Suppressor macrophage treated with lipopolysaccharide for 4 hours (primary cell): ENCODE data around the gene SLC40A1.

Source experiments
- DNase-seq: peaks from one replicate; pipeline ENCODE4 v3.0.0-alpha.2; 2020

SLC40A1 gene

DNA sequence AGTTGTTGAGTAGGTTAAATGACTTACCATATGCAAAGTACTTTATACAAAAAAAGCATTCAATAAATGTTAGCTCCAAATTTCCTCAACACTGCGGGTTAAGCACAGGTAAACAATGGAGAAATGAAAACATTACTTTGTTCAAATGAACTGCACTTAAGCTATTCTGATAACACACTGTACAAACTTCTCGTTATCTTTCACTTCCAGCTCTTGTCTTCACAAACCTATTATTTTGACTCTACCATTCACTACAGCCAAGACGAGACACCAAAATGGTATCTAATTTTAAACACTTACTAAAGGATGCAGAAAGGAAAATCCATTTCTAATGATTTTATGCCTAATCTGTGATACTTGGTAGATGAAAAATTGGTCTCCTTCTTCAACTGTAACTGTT, 43.8 kb downstream of the SLC40A1 start:
- DNase-seq, result no peak

DNA sequence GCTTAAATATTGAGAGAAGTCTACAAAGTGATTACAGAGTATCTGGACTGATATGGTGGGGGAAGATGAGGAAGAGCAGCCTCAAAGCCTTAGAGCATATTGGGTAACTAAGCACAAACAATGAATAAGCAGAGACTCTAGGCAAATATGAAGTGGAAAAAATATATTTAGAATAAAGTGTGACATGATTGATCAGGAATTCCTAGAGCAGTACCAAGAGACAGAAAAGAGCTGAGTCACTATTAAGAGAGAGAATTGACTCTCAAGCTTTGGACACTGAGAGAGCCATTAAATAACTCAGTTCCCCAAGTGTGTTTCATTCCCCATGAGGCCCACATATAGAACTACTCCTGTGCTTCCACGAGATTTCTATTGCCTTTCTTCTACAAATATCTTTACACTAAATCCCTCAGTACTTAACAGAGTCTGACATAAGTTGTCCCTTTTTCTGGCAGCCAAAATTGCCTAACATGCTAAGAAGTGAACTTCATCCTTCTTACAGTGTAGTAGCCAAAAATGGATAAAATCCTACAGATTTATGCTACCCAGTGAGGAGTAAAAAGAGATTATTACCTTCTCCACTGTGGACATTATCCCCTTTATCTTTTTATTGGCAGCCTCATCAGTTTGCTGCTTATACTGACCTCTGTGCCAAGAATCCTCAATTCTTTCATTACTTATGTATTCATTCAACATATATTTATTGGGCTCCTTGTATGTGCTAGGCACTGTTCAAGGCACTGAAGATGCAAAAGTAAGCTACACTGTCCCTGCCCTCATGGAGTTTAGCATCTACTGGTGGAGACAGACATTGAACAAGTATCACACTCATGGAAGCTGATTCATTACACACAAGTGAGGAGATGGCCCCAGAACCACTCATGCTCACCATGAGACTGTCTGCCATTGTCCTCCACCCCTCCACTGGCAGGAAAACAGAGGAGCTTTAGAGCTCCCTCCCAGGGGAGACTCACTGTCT, 45.4 kb downstream of the SLC40A1 start:
- DNase-seq, result no peak

DNA sequence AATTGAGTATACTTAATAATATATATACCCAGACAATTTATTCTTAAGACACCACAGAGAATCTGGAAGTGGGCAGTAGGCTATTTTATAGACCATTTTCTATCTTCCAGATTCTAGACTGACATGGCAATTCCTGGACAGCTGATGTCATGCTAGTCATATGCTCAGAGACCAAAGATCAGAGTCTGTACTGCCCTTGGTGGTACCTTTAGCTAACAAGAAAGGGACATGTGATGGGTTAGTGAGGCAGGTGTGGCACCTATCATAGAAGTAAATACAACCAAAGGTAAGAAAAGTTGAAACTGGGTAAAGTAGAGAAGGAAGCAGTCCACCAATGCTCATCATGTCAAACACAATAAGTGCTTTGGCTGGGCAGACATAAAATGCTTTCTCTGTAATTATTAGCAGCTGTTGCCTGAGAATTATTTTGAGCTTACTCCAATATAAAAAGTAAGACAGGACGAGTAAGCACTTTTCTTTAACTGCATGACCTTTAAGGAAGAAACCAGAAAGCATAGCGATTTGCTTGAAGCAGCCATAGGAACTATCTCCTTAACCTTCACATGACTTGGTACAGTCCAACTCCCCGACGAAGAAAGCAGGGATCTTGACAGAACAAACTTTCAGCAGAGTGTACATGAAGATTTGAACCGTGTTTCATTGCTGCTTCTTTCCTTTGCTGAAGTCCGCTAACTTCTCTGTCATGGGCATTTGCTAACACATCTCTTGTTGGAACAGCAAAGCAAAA, 47.1 kb downstream of the SLC40A1 start:
- DNase-seq, result no peak

DNA sequence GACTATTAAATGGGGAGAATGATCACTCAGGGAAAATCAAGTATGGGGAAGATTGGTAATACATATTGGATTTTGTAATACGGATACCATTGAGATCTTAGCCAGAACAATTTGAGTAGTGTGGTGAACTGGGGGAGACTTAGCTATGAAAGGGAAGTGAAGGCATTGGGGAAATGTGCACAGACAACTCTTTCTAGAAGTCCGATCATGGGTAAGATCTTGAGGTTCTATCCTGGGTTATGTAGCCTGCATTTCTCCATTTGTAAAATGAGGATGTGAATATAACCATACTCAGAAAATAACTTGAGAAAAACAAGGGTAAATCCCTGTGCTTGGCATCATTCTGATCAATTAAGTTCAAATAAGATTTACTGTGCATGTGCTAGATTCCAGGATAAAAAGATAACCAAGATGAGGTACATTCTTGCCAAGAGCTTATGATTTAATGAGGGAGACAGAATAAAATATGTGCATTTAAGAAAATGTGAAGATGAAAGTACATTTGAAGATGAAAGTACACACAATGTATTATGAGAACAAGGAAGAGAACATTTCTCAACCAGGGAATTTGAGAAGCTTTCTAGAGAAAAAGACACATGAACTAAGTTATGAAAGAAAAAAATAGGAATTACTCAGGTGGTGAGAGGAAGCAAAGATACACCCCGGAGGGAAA, 49.5 kb downstream of the SLC40A1 start:
- peak; percentile 46 for DNase-seq

DNA sequence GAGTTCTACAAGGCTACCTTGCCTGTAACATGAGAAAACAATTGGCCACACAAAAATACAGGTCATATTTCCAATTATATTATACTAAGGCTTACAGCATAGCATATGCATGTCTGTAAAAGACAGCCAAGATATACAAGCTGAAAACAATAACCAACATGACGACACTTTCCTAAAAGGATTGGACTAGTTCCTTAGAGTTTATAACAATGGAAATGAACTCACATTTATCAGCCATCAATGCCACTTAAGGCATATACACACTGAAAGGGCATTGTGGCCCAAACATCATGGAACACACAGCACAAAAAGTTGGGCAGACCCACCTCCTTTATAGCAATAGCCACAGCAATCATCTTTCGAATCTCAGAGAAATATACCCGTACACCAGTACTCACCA, 52.0 kb downstream of the SLC40A1 start:
- no peak for DNase-seq

DNA sequence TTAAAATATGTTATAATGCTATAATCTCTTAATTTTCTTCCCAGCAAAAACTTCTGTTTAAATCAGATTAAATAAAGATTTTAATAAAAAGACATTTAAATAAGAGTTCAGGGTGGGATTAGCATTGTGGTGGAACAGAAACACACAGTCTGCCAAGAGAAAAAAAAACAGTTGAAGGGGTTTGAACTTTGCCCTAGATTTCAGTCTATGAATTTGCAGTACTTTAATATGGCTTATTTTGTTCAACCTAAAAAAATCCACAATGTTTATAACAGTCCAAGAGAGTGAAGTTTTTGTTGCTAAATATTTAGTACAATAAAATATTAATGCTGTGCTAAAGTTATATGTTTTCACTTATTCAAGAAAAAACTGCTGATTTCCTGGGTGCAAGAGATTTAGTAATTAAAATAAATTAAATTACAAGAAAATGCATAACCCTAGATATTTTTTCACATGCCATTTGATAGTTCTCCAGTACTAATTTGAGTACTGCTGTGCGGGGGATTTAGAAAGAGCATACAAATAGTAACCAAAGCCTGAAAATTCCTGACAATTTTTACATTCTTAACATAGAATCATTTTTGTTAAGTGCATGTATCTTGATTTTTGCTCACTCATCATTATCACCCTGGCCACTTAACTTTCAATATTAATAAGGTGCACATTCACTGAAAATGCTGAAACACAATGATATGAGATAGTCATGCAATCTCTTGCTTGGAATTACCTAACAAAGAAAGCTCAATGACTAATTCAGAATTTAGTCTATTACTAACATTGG, 52.6 kb downstream of the SLC40A1 start:
- no peak for DNase-seq

DNA sequence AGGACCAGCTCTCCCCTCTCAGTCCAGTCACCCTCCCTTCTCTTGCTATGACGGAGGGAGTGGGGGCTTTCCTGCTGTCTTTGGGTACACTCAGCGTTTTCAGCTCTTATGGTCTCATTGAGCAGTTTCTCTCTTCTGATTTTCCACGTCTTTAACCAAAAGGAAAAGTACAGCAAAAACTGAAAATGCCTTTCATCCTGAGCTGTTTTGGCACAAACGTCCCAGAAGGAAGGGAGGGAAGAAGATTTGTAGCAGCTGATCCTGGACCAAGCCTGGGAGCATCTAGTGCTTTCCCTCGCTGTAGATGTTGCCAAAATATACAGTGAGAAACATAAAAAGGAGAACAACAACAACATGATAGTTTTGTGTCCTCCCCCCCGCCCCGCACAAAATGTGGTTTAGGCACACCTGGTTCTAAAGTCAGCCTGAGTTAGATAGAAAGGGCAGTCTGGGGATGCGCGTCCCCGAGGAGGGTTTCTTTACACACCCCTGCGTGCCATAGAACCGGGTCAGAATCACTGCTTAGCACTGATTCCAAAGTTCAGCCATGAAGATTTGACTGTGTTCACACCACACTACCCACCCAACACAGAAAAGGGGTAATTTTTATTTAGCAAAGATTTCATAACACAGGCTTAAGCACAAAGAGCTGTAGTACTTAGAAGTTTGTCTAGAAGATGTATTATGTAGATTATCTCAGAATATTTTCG, 53.4 kb downstream of the SLC40A1 start:
- DNase-seq, result no peak

DNA sequence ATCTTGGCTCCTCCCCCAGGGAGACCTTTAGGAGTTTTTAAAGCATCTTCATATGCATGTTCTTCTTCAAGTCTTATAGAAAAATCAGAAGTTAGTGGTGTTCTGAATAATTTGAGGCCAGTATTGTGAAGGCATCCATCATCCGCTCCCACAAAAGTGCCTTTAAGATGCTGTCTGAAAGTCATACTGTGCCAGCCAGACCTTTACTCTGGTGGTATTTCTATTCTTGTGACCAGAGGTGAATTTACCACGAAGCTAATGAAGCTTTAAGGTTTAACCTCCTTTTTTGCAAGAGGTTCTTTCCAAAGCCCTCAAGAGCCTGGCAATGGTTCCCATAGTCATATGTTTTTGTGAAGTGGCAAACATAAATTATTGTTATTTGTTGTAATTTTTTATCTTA, 54.3 kb downstream of the SLC40A1 start:
- DNase-seq, result no peak

DNA sequence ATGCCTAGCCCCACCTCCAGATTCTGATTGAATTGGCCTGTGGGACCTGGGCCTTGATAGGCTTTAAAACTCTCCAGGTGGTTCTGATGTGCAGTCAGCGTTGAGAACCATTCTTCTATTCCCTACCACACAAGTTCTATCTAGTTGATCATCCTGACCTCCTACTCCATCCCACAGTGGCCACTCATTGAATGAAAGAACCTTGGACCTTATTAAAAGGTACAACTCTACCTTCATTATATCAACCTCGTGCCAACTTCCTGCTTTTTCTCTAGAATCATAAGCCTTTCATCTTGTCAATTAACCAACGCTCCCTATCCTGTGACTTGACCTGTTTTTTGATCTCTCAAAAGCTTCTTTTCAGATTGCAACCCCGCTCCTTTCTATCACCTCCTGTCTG, 55.8 kb downstream of the SLC40A1 start:
- no peak for DNase-seq

DNA sequence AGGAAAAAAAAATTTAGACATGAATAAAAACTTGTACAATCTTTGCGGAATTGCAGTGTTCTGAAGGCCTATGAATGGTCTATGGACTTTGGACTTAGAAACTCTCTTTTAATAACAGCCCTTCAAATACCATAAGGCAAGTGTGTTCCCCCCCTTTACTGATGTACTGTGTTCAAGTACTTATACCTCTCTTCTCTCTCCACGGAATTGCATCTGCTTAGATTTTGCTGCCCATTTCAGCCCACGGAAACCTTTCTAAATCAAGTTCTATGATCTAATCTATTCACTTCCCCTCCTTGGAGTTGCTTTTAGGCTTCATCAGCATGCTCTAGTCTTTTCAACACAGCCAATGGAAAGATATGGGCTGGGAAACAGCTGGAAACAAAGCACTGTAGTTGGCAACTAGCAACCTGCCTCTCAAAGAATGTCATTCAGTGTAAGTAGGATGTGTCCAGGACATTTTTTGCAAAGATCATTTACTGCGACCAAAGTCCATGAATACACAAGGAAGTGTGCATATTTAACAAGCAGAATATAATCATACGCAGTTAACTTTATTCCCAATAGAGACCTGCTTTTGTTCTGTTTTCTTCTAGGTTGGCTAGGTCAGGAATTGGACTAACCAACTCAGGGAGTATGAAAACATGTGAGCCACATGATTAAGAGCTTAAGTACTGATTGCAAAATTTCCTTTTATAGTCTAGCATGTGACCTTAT, 58.0 kb downstream of the SLC40A1 start:
- DNase-seq, result no peak

DNA sequence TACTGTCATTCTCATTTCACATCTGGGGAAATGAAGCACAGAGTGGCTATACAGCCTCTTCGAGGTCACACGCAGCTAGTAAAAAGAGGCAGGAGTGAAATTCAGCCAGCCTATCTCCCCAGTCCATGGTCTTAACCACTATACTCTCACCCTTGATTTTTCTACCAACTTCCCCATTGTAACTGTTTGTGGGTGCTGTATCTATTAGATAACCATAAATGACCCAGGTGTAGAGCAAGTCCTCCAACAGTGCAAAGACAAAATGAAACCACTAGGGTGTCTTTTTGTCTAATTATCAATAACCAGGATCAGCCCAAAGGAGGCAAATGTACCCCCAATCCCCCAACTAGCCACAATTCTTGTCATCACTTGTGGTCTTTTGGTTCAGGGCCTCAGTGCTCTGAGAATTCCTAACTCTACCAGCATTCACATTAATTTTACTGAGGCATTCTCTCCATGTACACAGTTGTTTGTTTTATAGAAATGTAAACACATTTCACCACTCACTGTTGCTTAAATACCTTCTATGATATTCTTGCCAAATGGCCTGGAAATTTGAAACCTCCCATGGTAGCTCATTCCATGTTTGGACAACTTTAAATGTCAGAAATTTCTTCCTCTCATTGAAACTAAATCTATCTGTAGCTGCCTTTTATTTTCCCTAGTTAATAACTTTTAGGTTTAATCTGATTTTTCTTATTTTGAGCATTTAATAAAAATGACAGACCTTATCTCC, 58.7 kb downstream of the SLC40A1 start:
- DNase-seq, result no peak

DNA sequence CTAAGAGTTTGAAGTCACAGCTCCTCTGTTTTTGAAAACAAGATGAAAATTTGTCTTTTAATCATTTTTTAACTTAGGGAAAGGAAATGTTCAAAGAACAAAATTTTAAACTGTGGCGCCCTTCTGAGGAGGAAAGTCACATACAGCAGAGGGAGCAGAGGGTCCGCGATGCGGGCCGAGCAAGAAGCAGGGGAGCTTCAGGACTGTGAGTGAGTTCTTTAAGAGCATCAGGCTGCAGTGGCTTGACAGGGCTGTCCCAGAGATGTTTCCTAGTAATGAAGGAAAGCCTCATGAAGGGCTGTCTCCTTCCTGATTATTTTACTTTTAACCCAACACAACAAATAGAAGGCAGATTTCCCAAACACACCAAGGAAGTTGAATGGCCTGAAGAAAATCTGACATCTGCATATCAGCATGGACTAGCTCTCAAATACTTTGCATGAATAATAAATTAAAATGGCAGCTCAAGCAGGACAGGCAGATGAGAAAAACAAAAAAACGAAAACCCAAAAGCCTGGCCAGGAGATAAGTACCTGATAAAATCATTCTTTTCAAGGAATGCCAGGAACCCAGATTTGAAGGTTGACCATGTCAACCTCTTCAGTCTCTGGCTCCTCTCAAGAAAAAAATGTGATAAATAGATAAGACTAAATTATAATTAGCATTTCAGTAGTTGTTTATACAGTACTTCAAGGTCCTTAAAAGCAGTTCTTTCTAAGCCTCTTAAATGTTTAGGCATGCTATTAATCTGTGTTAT, 60.8 kb downstream of the SLC40A1 start:
- DNase-seq, result no peak

DNA sequence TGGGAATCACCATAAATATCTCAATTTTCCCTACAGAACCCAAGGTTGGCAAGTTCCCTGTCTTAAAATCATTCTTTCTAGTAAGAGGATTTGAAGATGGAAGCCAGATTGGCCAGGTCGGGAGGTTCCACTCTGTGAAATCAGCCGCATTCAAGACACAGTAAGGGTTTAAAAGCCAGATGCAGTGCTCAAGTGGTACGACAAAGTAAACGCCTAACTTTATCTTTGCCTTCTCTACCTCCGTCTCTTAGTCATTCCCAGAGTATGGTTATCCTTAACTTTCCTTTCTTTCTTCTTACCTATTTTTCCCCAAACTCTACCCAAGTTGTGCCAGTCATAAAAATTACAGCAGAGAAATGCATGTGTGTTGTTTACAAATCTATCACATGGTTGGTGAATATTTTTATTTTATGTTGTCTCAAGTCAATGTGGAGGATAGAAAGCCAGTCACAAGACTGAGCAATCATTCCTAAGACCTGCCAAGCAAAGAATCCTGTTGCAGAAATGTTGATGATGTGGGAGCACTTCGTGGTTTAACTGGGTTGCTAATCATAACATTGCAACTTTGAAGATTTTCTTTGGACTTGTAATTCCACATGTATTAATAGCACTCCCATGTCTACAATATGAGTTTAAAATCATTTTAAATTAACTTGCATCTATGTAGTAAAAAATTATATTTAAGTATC, 62.6 kb downstream of the SLC40A1 start:
- DNase-seq, result no peak

DNA sequence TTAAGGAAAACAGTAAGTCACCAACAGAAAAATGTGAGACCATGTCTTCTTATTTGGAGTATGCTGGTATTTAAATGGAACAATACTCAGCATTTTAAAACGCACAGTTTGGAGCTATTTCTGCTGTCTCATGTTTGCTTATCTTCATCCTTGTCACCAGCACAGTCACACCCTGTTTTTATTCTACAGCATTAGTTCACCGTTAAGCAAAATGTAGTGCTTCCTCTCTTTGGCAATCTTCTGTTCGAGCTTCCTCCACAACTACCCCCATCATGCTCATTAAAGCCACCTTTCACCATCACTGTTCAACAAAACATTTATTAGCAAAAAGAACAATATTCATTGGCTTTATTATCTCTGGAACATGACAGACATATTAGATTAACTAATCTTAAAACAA, 64.0 kb downstream of the SLC40A1 start:
- no peak for DNase-seq

DNA sequence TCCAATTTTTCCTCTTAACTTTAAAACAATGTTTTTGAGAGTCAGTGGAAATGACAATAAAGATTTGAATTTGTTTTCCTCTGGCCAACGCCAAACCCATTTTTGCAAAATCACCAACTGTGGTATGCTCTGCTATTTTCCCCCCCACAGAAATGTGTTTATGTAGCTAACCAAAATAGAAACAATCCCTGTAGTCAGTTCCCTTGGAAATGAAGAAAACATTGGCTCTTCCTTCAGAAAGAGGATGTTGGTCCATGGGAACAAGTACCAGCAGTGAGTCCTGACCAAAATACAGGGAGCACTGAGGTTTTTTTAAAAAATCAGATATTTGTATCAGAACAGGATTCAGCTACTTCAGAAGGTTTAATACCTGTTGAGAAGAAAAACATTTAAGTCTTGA, 65.3 kb downstream of the SLC40A1 start:
- DNase-seq, result peak; percentile 36

DNA sequence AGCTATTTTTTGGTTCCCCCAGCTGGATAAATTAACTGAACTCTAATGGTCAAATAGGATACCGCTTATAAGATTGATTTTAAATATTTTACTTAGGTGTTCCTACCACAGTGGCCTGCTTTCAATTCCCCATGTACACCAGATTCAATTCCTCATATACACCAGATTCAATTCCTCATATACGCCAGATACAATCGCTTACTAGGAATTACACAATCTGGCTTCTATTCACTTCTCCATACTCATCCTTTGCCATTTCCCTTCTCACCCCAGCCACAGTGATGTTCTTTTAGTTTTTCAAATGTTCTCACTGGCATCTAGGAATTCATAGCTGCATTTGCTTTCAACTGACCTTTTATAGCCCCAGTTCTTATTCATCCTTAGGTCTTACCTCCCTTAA, 66.5 kb downstream of the SLC40A1 start:
- DNase-seq, result peak; percentile 87

DNA sequence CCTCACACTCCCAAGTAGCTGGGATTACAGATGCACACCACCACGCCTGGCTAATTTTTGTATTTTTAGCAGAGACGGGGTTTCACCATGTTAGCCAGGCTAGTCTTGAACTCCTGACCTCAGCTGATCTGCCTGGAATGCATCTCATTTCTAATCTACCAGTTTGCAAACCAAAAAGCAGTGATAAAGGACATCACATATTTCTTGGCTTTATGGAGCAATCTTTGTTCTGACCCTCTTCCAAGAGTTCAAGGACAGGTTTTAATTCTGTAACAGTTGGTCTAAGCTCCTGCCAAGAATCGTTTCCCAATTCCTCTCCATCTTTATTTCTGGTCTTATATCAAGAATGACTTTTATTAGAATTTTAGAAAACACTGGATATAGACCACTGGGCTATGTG, 67.7 kb downstream of the SLC40A1 start:
- DNase-seq, result no peak

DNA sequence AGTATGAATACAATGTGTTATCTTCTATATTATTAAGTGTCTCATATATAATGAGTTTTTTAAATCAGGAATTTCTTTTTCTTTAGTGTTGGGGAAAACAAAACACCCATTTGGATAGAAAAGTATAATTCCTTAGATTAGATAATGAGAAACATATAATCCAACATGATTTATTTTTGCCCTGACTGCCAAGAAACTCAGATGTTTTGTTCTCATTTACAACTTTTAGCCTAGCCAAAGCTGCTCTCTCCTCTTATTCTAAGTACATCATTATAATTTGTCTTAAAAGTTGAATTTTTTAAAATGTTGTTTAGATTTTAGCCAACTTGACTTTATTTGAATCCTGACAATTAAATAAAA, 68.6 kb downstream of the SLC40A1 start:
- no peak for DNase-seq

DNA sequence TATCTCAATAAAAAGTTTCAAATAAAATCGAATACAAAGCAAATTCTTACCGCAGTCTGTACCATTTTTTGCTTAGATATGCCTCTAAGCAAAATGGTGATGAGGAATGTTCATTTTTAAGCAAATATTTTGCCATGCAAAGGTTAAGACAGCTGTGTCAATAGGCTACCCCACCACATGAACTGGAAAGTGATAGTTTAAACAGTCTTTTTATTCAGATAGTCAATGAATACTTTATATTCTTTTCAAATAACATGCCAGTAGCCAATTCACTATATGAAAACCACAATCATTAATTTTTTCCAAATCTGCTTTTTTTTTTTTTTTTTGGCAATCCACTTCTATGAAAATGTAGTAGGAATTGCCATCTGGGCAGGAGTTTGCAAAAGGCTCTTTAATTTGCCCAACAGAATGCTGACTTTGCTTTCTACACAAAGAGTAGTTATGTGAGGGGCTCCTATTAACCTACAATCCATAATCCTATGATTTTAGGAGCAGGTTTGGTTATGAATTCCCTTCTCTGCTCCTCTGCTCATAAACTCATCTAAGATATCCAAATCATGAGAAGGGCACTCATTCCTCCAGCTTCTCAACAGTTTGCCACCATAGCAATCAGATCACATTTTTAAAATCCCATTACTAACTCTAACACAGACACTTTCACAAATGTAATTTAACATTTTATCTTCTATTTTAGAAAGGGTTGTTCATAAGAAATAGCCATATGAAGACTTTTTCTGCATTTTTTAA, 69.2 kb downstream of the SLC40A1 start:
- DNase-seq, result no peak
